Fibroblast of villous mesenchyme (primary cell): Measurements from ENCODE around the gene SUSD4. TPM values are rescaled to one million over a fixed set of nuclear protein-coding genes. Genes with fewer than 3 reads are reported as not detected.

ENCODE experiments used
- DNase-seq: peaks from one replicate; pipeline ENCODE4 v3.0.0-alpha.2; 2010; ENCODE audit warnings: low read depth
- H3K4me3 ChIP-seq: 2 replicates; pipeline ENCODE4 v1.5.1; 2011; ENCODE audit warnings: low read depth, mild to moderate bottlenecking, low read length
- total RNA-seq: library from RNA; depleted of rRNA; stranded (reverse); fragments of >200 nt; gene quantifications from 2 replicates; pipeline ENCODE4 v1.2.3, GENCODE V29; 2012
- TF ChIP-seq, protein P1 (sequence below): IDR thresholded peaks from 2 replicates; pipeline ENCODE4 v1.5.1; 2012; ENCODE audit warnings: low read depth, mild to moderate bottlenecking, low read length; ENCODE audit not compliant: insufficient read depth

Gene SUSD4
- total RNA-seq, 1 donor, result not detected

DNA sequence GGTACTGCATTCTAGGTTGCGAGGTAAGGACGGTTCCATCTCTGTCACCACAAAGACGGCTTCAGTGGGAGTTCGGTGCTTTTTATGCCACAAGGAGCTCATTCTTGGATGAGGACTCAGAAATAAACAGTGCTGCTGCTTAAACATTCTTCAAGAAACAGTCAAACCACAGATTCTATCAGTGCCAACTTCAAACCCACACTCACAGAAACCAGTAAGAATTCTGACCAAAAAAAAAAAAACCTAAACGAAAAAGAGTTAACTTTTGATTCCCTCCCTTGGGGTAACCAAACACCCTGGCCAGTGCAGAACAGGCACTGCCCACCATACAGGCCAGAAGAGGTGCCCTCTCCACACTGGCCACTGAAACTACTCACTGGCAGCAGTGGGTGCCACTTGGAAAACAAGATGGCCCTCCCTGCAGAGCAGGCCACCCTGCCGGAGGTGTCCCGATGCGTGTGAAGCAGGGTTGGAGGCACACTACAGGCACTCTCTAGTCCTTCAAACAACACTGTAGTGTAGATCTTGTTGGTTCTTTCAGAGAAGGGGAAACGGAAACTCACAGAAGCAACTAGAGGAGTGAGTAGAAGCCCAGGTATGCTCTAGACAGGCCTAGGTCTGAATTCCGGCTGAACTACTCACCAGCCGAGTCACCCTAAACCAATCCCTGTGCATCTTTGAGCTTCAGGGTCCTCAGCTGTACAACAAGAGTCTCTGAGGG, 133.7 kb downstream of the SUSD4 start:
- TF ChIP-seq, protein P1, sequence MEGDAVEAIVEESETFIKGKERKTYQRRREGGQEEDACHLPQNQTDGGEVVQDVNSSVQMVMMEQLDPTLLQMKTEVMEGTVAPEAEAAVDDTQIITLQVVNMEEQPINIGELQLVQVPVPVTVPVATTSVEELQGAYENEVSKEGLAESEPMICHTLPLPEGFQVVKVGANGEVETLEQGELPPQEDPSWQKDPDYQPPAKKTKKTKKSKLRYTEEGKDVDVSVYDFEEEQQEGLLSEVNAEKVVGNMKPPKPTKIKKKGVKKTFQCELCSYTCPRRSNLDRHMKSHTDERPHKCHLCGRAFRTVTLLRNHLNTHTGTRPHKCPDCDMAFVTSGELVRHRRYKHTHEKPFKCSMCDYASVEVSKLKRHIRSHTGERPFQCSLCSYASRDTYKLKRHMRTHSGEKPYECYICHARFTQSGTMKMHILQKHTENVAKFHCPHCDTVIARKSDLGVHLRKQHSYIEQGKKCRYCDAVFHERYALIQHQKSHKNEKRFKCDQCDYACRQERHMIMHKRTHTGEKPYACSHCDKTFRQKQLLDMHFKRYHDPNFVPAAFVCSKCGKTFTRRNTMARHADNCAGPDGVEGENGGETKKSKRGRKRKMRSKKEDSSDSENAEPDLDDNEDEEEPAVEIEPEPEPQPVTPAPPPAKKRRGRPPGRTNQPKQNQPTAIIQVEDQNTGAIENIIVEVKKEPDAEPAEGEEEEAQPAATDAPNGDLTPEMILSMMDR, result no peak
- DNase-seq, result peak; percentile 48
- H3K4me3 ChIP-seq, result no peak overlapping the region

DNA sequence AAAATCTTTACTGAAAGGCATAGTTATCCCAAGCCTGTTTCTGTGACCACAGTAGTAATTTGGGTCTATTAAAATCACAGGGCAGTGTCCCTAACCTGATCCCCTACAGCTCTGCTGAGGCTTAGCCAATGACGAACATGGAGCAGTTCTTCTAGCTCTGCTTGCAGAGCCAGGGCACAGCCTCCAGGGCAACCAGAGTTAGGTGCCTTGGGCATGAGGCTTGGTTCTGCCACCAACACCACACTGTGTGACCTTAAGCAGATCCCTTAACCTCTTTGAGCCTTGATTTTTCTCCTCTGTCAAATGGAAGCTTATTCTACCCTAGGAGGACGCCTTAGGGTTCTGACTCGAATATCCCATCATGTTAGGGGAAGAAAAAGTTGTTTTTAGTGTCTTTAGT, 134.2 kb downstream of the SUSD4 start:
- no peak overlapping the region for H3K4me3 ChIP-seq
- no peak for DNase-seq
- TF ChIP-seq, protein P1, result no peak

DNA sequence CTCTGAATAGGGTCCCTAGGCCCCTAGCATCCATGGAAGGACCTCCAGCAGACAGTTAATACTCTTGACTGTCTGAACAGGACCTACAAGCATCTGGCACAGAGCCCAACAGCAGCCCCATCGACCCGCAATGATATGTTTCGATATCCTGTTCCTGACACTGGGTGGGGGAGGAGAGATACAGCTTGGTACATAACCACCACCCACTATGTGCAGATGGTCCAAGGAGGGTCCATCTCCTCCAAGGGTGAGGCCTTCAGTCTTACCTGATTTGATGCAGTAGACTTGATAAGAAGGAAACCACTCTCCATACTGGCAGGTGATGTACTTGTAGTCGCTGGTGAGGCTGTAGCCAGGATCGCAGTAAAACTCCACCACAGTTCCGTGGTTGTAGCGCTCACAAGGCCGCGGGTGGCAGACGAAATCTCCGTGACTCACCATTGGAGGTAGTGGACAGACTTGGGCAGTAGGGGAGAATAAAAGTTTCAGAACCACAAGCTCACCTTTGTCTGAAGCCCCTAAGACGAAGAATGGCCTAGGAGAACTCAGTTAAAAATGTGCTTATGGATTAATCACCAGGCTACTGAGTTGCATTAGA, 134.9 kb downstream of the SUSD4 start:
- TF ChIP-seq, protein P1, result no peak
- no peak overlapping the region for H3K4me3 ChIP-seq
- DNase-seq, result no peak

DNA sequence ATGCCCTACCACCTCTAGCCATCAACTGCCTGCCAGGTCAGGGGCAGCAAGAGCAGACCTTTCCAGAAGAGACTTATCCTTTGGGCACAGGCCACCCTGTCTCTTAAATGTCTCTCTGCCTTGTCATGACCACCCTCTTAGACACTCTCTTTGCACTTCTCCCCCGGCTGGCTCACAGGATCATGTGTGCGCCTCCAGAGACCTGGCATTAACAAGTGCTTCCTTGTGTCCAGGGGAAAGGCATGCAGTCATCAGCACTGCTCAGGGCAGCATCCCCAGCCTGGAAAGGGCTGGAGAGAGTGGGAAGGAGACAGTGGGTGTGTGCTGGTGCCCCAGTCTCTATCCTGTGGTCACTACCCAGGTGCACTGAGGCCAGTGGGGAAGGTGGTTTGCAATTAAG, 135.8 kb downstream of the SUSD4 start:
- H3K4me3 ChIP-seq, result no peak overlapping the region
- DNase-seq, result no peak
- TF ChIP-seq, protein P1, result no peak

DNA sequence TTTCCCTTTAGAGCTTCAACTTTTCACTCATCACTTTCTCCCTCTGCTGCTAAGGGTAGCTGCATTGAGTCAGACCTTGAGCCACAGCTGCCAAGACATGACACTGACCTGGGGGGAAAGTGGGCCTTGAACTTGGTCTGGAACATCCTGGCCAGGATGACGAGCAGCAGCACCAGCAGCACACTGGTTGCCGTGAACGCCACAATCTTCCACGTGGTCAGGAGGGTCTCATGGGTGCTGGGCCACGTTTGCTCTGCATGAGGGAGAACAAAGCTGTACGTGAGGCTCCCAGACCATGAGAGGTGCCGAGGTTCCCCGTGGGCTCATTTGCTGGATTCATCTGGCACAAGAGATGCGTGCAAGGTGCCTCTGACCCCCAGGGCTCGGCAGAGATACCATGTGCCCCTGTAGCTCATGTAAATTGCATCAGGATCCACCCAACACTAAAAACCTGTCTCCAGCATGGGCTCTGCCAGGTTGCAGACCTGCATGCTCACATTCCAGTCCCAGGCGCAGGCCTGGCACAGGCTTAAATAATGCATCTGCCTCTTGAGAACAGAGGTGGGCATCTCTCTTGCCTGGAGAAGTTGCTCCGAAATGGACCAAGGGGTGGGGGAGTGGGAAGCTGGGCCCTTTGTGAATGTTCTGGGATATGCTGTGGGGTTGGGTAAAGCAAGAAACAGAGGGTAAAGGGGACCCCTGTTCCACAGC, 136.3 kb downstream of the SUSD4 start:
- no peak overlapping the region for H3K4me3 ChIP-seq
- TF ChIP-seq, protein P1, result no peak
- DNase-seq, result no peak

DNA sequence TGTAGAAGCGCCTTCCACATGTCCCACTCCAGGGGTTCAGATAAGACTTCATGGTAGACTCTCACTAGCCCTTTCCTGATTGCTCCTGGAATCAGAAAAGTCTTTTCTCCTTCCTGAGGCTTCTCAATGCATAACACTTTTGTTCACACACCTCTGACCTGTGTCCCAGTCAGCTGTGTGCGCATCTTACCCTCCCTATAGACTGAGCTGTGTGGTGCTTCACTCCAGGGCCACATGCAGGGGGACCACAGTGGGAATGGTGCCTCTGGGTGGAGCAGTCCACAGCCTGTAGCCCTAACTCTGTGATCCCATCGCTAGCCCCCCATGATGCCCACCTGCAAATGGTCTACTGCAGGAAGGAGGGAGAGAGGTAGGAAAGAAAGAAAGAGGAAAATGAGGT, 136.9 kb downstream of the SUSD4 start:
- no peak for DNase-seq
- H3K4me3 ChIP-seq, result no peak overlapping the region
- TF ChIP-seq, protein P1, result no peak
